Activated gamma-delta T cell treated with Interleukin-2 at 50 U/mL for 16 hours (primary cell): Measurements from ENCODE around the gene TTC7B.

Source experiments
- DNase-seq: peaks from one replicate; pipeline ENCODE4 v3.0.0-alpha.2; 2020

Gene TTC7B

GRCh38 chr14:90641168-90641567 lies 175.1 kb downstream of the TTC7B start:
- no peak for DNase-seq

- no peak for DNase-seq
Observed at GRCh38 chr14:90639641-90640040, 176.6 kb downstream of the TTC7B start.

DNA sequence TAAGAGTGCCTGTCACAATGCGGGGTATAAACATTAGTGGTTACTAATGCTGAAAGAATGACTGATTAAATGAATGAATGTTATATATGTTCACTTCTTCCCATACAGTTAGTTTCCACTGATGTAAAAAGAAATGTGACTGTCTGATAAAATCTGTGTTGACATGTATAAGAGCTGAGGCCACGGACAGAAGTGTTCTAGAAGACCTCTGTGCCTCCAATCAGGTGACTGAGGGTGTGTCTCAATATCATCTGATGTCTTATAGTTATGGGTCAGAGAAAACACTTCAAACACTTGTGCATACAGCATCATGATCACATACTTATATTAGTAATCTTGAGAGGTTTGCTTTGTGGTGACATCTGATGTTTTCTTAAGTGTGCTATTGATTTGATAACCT lies 183.4 kb downstream of the TTC7B start:
- DNase-seq = no peak

DNA sequence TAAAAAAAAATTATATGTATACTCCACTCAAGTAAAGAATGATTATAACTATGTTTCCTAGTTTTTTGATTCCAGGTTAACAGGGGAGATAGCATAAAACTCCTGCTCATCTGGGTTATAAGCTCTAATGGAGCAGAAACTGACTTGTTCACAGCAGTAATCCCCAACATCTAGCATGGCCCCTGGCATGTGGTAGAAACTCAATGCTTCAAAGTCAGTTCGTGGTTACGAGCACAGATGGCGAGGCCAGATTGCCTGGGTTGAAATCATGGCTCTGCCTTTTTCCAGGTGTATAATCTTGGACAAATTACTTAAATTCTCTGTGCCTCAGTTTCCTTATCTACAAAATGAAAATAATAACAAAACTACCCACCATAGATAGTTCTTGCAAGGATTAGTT lies 183.8 kb downstream of the TTC7B start:
- no peak for DNase-seq

GRCh38 chr14:90630171-90630806 lies 185.9 kb downstream of the TTC7B start:
- DNase-seq = no peak

DNA sequence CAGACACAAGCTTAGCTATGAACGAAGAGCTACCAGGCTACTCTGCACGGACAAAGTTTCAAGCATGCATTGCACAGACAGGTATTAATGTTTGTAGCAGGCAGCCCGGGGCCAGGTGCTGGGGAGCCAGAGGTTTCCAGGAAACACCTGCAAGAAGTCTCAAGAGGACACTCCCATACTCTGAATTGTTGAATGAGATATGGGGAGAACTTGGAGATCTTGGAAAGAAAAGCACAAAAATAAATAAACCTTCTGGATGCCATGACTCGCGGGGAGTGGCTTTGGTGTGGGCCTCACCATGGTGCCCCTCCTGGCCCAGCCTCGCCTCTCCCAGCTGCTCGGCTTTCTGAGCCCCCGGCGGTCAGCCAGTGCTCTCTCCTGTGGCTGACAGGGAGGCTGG lies 186.8 kb downstream of the TTC7B start:
- DNase-seq = no peak

DNA sequence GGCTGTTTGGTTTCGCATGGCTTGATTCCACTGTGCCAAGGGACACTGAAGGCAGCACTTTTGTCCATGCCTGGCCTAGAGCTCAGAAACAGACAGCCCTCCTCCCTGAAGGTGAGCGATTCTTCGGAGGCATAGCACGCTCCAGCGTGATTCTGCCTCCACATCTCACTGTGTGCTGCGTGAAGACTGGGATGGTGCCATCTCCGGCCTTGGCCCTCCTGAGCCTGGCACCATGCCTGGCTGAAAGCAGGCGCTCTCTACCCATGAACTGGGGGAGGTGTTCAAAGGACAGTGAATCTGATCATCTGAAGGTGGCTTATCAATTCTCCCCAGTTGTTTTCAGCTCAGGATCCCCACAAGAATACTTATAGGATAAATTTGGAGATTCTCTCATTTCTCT lies 187.4 kb downstream of the TTC7B start:
- no peak for DNase-seq

- no peak for DNase-seq
Observed at GRCh38 chr14:90627478-90627877, 188.8 kb downstream of the TTC7B start.

DNA sequence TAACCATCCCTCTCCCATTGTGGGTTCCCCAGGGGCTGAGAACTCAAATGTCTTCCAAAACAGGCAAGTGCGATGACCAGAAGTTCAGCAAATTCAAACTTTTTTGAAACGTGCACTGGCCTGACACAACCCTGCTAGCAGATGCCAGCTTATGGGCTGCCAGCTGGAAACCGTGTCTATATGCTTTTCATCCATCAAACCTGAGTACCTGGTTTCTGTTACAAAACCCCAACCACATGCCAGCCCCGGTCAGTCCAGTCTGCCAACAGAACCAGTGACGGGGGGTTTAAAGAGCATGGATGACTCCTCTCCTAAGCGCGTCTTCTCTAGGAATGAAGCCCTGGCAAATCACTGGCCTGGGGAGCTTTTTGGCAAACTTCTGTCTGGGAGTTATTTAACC lies 189.7 kb downstream of the TTC7B start:
- DNase-seq = no peak

DNA sequence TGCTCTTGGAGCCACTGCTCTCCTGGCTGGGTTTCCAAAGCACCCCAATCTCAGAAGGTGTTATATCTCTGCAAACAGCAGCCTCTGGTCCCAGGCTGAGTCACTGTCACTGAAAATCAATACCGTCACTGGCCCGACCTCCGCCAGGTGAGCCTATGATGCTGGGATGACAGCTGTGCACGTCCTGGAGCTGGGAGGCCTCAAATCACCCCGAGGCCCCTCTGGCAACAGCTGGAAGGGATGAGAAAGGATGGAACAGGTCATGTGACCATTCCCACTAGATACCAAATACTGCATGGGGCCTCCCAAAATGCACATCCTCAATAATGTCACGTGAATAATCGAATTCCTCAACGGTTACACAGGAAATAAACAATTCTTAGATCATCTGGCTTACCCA lies 190.8 kb downstream of the TTC7B start:
- DNase-seq = no peak

DNA sequence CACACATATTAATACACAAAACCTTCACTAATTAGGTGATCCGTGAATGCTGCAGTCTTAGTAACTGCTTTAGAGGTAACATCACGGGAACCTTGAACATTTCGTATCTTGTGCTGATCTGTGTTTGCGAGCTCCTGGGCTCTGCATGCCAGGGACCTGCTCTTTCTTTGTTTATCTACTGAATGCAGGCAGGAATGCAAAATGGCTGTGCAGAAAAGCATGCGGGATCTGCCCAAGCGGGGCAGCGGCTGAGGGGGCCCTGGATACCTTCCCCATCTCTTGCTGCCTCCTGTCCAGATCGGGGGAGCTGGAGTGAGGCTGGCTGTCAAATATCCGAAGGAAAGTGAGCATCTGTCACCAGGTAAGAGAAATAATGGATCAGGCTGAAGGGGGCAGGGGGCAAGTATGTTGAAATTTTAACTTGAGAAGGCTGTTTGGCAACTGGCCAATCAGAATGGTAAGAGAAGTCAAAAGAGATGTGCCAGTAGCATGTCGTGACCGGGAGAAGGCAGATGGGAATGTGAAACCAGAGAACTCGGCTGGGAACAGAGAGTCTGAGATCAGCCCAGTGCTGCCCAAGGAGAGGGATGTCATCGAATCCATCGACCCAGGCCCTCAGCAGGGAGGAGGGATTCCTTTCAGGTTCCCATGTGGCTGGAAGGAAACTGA lies 191.4 kb downstream of the TTC7B start:
- DNase-seq = no peak

GRCh38 chr14:90624227-90624626 lies 192.0 kb downstream of the TTC7B start:
- no peak for DNase-seq

GRCh38 chr14:90621201-90621600 lies 195.0 kb downstream of the TTC7B start:
- DNase-seq = no peak

DNA sequence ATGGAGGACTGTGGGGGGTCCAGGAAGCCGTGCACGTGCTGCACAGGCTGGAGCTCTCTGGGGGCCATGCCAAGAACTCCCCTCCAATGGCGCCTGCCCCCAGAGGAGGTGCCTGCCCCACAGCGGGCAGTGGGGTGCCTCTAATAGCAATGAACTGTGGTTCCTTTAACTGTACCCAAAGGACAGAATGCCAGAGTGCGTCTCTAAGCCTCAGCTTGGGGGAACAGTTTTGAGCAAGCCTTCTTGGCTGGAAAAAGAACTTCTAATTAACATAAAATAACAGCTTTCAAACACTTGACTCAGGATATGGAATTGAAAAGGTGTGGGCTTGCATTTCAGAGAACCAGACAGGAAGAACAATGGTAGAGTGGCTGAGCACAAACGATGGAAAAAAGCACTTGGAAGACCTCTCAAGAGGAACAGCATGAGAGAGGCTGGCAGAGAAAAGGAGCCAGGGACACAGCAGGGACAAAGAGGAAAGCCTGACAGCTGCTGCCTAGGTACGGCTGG lies 195.6 kb downstream of the TTC7B start:
- DNase-seq = no peak

GRCh38 chr14:90619911-90620310 lies 196.3 kb downstream of the TTC7B start:
- DNase-seq = no peak

GRCh38 chr14:90617961-90618360 lies 198.3 kb downstream of the TTC7B start:
- no peak for DNase-seq

DNA sequence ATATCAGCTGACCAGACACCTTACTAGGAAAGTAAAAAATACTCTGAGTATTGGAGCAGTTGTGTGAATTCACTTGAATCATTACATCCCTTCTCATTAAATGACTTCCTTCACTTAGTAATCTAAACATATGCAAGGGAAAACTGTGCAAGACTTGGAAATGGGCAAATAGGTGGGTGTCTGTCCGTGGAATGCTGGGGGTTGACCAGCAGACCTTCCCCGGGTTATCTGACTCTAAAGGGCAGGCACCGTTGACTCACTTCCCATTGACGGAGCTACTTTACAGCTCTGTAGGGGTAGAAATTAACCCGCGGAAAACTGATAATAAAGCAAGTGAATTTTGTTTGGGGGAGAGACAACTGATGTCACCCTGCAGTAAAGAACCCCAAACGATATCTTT lies 199.3 kb downstream of the TTC7B start:
- no peak for DNase-seq

GRCh38 chr14:90616313-90616712 lies 199.9 kb downstream of the TTC7B start:
- DNase-seq = no peak

DNA sequence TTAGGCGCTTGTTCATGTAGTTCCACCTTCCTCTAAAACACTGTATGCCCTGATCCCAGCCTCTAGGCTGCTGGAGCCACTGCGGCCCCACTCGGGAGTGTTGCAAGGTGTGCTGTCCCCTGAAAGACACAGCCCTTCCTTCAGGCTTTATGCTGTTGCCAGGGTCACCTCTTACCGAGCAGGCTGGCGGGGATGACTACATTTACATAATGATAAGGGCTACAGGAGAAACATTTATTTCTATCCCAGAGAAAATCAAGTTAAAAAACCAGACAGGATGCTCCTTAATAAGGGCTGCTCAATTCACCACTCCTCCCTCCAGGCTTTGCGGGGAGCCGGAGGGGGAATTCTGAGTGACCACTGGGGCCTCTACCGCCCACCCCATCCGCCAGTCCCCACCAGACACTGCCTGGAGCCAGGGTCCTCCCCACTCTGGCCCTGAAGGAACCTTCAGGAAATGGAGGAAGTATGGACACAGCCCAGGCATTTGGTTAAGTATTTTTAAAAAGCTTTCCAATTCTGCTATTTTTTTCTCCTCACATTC lies 200.6 kb downstream of the TTC7B start:
- no peak for DNase-seq

- no peak for DNase-seq
Observed at GRCh38 chr14:90614696-90615516, 201.3 kb downstream of the TTC7B start.

- DNase-seq = no peak
Observed at GRCh38 chr14:90613997-90614396, 202.2 kb downstream of the TTC7B start.

GRCh38 chr14:90613453-90613852 lies 202.8 kb downstream of the TTC7B start:
- no peak for DNase-seq

DNA sequence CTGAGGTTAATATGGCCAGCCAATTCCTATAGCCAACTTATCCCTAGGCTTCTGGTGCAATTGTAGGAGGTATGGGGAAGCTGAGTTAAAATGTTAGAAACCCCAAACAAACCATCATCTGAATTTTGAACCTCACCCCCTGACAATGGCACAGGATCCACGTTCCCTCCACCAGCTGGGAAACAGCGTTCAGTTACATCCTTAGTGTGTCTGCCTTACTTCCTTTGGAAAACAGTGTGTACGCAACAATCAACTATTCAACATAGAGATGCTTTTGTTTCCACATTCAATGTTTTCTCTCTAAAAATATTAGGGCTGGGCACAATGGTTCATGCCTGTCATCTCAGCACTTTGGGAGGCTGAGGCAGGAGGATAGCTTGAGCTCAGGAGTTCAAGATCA lies 203.4 kb downstream of the TTC7B start:
- no peak for DNase-seq

DNA sequence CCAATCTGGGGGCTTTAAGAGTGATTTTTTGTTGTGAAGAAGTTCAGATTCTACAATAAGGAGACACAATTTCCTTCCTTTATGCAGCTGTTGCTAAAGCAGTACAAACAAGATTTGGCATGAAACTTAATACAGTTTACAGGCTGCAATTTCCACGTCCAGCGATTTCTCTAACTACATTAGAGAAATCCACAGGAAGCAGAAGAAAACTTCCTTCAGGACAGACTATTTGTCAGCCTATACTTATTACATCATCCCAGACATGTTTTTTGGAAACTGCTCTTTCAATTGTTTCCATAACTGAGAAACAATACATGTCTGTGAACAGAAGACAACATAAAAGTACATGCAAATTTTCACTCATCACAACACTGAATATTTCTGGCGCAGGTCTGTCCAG lies 204.3 kb downstream of the TTC7B start:
- DNase-seq = no peak
